ENCODE measurements around the gene RBP5. TPM values are rescaled to one million over a fixed set of nuclear protein-coding genes. Genes with fewer than 3 reads are reported as not detected.

RBP5 gene
- polyA plus RNA-seq, 2 of the 4 experiments (the other 2 are of a cell fraction), result 0.25 TPM; not detected in 1

- no peaks in the 10 kb centered on the region for H3K4me1 ChIP-seq
- ChIA-PET POLR2A (no interaction called here), CTCF (interaction anchor here (1.2 kb wide), 1 partner anchor 29 kb away, joined by 4 read pairs; the partner anchor contains the start of gene C1RL)
- DNase-seq (ENCODE audit: low read depth in 1 of 2, low spot score in 1 of 2), result no peak
- no peaks in the 10 kb centered on the region for H3K9me3 ChIP-seq
- no peak for ATAC-seq
- TF ChIP-seq RAD21 (conservative IDR thresholded peaks at IDR 0.05 in 1 of 2, IDR thresholded peaks at IDR 0.05 in 1 of 2) (no peak), FOSL2 (IDR thresholded peaks at IDR 0.05) (no peak), FOSL2 (CRISPR knock-in tag; IDR thresholded peaks at IDR 0.05) (no peak), MYC (IDR thresholded peaks at IDR 0.05; ENCODE audit: borderline replicate concordance, low read length) (no peak), CEBPB (IDR thresholded peaks at IDR 0.05) (no peak), ZSCAN20 (CRISPR knock-in tag; IDR thresholded peaks at IDR 0.05) (no peak), ZC3H11A (IDR thresholded peaks at IDR 0.05) (no peak), USF2 (IDR thresholded peaks at IDR 0.05) (no peak), NFE2L2 (conservative IDR thresholded peaks at IDR 0.05; ENCODE audit: low read length) (no peak), TP53 (CRISPR knock-in tag; IDR thresholded peaks at IDR 0.05) (no peak), RARB (CRISPR knock-in tag; IDR thresholded peaks at IDR 0.05) (no peak), PBX3 (IDR thresholded peaks at IDR 0.05) (no peak), REST (IDR thresholded peaks at IDR 0.05) (no peak), EP300 (IDR thresholded peaks at IDR 0.05) (no peak), KDM1A (IDR thresholded peaks at IDR 0.05; ENCODE audit: low read depth) (no peak), HOXA7 (CRISPR knock-in tag; IDR thresholded peaks at IDR 0.05) (no peak), BHLHE40 (IDR thresholded peaks at IDR 0.05; ENCODE audit: low read depth, low read length) (no peak), NPAS2 (CRISPR knock-in tag; IDR thresholded peaks at IDR 0.05; ENCODE audit: borderline replicate concordance) (no peak), FOSB (CRISPR knock-in tag; IDR thresholded peaks at IDR 0.05) (no peak)
- no peak for FAIRE-seq
- H3K27ac ChIP-seq, result no peak overlapping the region
- 86% methylated on average over 4 of the region's 4 CpGs for WGBS (ENCODE audit: missing lambda C conversion rate)
- H3K4me2 ChIP-seq, result no peak overlapping the region
- no peak overlapping the region for H3K4me3 ChIP-seq
Measured at GRCh38 chr12:7137908-7138307, 9.2 kb upstream of the RBP5 start.

GRCh38 chr12:7136676-7137075 is 8.0 kb upstream of the RBP5 start:
- H3K27ac ChIP-seq, result no peak overlapping the region
- H3K4me3 ChIP-seq, result no peak overlapping the region
- no peaks in the 10 kb centered on the region for H3K4me1 ChIP-seq
- DNase-seq (ENCODE audit: low read depth in 1 of 2, low spot score in 1 of 2) (no peak), ATAC-seq (no peak), FAIRE-seq (no peak)
- ChIA-PET CTCF (no interaction called here), POLR2A (no interaction called here)
- 93% methylated on average over 3 of the region's 3 CpGs for WGBS (ENCODE audit: missing lambda C conversion rate)
- no peak overlapping the region for H3K4me2 ChIP-seq
- H3K9me3 ChIP-seq, result no peaks in the 10 kb centered on the region
- TF ChIP-seq CEBPB (IDR thresholded peaks at IDR 0.05), result no peak
- no peak for TF ChIP-seq JUN (IDR thresholded peaks at IDR 0.05)
- no peak for TF ChIP-seq PHF8 (IDR thresholded peaks at IDR 0.05; ENCODE audit: borderline replicate concordance, low read depth)
- TF ChIP-seq EHF (CRISPR knock-in tag; IDR thresholded peaks at IDR 0.05), result no peak
- TF ChIP-seq RFX5 (IDR thresholded peaks at IDR 0.05), result no peak
- no peak for TF ChIP-seq TP53 (CRISPR knock-in tag; IDR thresholded peaks at IDR 0.05)
- no peak for TF ChIP-seq NR3C1 (IDR thresholded peaks at IDR 0.05)
- no peak for TF ChIP-seq USF2 (IDR thresholded peaks at IDR 0.05)
- no peak for TF ChIP-seq CTCF (IDR thresholded peaks at IDR 0.05)
- no peak for TF ChIP-seq SREBF2 (IDR thresholded peaks at IDR 0.05)
- TF ChIP-seq BCL3 (IDR thresholded peaks at IDR 0.05), result no peak
- TF ChIP-seq CBX2 (IDR thresholded peaks at IDR 0.05; ENCODE audit: borderline replicate concordance, low read depth), result no peak
- TF ChIP-seq EP300 (IDR thresholded peaks at IDR 0.05), result no peak
- no peak for TF ChIP-seq MAFK (IDR thresholded peaks at IDR 0.05; ENCODE audit: partially characterized antibody)
- TF ChIP-seq MYC (IDR thresholded peaks at IDR 0.05; ENCODE audit: borderline replicate concordance, low read length), result no peak
- no peak for TF ChIP-seq KDM1A (IDR thresholded peaks at IDR 0.05; ENCODE audit: low read depth)
- no peak for TF ChIP-seq RAD21 (conservative IDR thresholded peaks at IDR 0.05 in 1 of 2, IDR thresholded peaks at IDR 0.05 in 1 of 2)
- no peak for TF ChIP-seq CBX8 (IDR thresholded peaks at IDR 0.05)

Data from A549 (cell line).